ENCODE measurements around the gene NAPB.

The NAPB gene

GRCh38 chr20:23358923-23359593 lies 62.2 kb downstream of the NAPB start:
- Histone ChIP-seq H3K36me3 (ENCODE audit: control insufficient read depth, insufficient read depth, low read length) (peaks cover 3% of the 10 kb centered on the region), H3K4me3 (replicated peaks; ENCODE audit: low read depth, low read length) (no peak overlapping the region), H3K27me3 (replicated peaks; ENCODE audit: control insufficient read depth, insufficient read depth, low read length) (no peaks in the 10 kb centered on the region)
- no peak for DNase-seq (ENCODE audit: extremely low read depth, insufficient read length)
- TF ChIP-seq CTCF (IDR thresholded peaks at IDR 0.05; ENCODE audit: insufficient read depth, low read length, poor library complexity, severe bottlenecking) = no peak

DNA sequence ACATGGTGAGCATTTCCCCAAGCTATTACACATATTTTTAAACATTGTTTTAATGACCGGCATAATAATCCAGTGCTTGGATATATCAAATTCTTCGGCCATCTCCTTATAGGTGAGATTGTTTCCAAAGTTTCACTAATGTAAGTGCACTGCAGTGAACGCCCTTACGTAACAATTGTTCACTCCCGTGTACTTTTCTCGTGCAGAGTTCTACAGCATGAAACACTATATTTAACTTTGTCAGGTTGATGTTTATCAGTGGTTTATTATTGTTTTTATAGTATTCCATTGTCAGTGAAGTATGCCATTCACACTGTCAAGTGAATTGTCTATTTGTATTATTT lies 62.8 kb downstream of the NAPB start:
- DNase-seq (ENCODE audit: extremely low read depth, insufficient read length) = no peak
- no peak for TF ChIP-seq CTCF (IDR thresholded peaks at IDR 0.05; ENCODE audit: insufficient read depth, low read length, poor library complexity, severe bottlenecking)
- Histone ChIP-seq H3K36me3 (ENCODE audit: control insufficient read depth, insufficient read depth, low read length) (peaks cover 4% of the 10 kb centered on the region), H3K27me3 (replicated peaks; ENCODE audit: control insufficient read depth, insufficient read depth, low read length) (no peaks in the 10 kb centered on the region), H3K4me3 (replicated peaks; ENCODE audit: low read depth, low read length) (peak overlapping the region; percentile 37)

GRCh38 chr20:23357767-23358562 lies 63.3 kb downstream of the NAPB start:
- peak; percentile 16 for TF ChIP-seq CTCF (IDR thresholded peaks at IDR 0.05; ENCODE audit: insufficient read depth, low read length, poor library complexity, severe bottlenecking)

GRCh38 chr20:23356203-23356602 lies 65.1 kb downstream of the NAPB start:
- DNase-seq (ENCODE audit: extremely low read depth, insufficient read length) = no peak
- no peak for TF ChIP-seq CTCF (IDR thresholded peaks at IDR 0.05; ENCODE audit: insufficient read depth, low read length, poor library complexity, severe bottlenecking)
- no peaks in the 10 kb centered on the region for H3K27me3 ChIP-seq (replicated peaks; ENCODE audit: control insufficient read depth, insufficient read depth, low read length)
- peaks cover 4% of the 10 kb centered on the region for H3K36me3 ChIP-seq (ENCODE audit: control insufficient read depth, insufficient read depth, low read length)
- H3K4me3 ChIP-seq (replicated peaks; ENCODE audit: low read depth, low read length) = no peak overlapping the region

More at GRCh38 chr20:23357767-23358562, 63.3 kb downstream of the NAPB start:
- H3K27me3 ChIP-seq (replicated peaks; ENCODE audit: control insufficient read depth, insufficient read depth, low read length) = no peaks in the 10 kb centered on the region
- peak; percentile 100 for DNase-seq (ENCODE audit: extremely low read depth, insufficient read length)
- H3K36me3 ChIP-seq (ENCODE audit: control insufficient read depth, insufficient read depth, low read length) = peaks cover 4% of the 10 kb centered on the region
- H3K4me3 ChIP-seq (replicated peaks; ENCODE audit: low read depth, low read length) = peak overlapping the region; percentile 91

- H3K36me3 ChIP-seq (ENCODE audit: control insufficient read depth, insufficient read depth, low read length) = peaks cover 3% of the 10 kb centered on the region
- TF ChIP-seq CTCF (IDR thresholded peaks at IDR 0.05; ENCODE audit: insufficient read depth, low read length, poor library complexity, severe bottlenecking) = no peak
- H3K4me3 ChIP-seq (replicated peaks; ENCODE audit: low read depth, low read length) = peak overlapping the region; percentile 92
- H3K27me3 ChIP-seq (replicated peaks; ENCODE audit: control insufficient read depth, insufficient read depth, low read length) = no peaks in the 10 kb centered on the region
- DNase-seq (ENCODE audit: extremely low read depth, insufficient read length) = peak; percentile 76
Measured at GRCh38 chr20:23350904-23351838, 70.1 kb downstream of the NAPB start.
